ENCODE results near the gene TP53INP2.
A peak's percentile ranks its signal among the peaks of the same experiment; 100 is the strongest.

The TP53INP2 gene

DNA sequence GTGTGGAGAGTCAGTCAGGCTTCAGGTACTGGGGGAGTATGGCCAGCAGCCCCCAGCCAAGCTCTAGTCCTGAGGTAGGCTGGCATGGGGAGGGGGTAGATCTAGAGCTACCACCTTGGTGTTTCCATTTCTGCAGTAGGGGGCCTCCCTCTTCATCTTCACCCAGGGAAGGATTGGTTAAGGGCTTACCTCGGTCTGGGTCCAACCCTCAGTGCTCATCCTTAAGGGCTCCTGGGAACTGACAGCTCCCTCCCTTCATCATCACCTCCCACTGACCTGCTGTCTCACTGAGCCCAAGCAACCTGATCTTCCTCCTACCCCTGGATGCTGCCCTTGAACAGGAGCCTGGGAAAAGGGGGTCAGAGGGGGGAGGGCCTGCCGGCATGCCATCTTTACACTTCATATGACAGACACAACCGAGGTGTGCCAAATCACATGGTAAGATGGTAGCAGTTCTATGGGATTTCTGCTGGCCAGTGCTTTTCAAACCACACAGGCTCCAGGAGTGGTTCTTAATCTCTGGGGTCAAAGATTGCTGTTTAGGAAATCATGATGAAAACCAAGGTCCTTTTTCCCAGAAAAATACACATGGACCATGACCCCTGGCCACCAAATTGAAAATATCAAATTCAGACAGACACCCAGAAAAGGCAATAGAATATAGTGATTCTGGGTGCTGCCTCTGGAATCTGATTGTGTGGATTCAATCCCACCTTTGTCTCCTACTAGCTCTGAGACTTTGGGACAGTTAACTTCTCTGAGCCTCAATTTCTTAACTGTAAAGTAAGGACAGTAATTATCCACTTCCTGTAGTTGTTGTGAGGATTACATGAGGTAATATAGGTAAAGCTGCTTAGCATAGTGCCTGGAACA is 3.0 kb downstream of the TP53INP2 start:
- Histone ChIP-seq H3K56ac (ENCODE audit: low read length) (no peak overlapping the region), H3K79me1 (ENCODE audit: low read length) (no peaks in the 10 kb centered on the region), H4K5ac (ENCODE audit: low read length) (no peak overlapping the region), H3K4me2 (ENCODE audit: low read length) (no peak overlapping the region), H2BK15ac (replicated peaks; ENCODE audit: low read depth) (no peak overlapping the region), H3K4me1 (ENCODE audit: control insufficient read depth, low read depth, low read length) (no peaks in the 10 kb centered on the region), H3K23ac (ENCODE audit: low read length) (no peak overlapping the region), H3K4me3 (ENCODE audit: low read length) (no peak overlapping the region), H3K27me3 (ENCODE audit: insufficient read depth, low read length, poor library complexity) (peaks cover 4% of the 10 kb centered on the region), H2BK5ac (ENCODE audit: low read length) (no peak overlapping the region), H2AK5ac (ENCODE audit: low read length) (no peak overlapping the region), H3K4ac (ENCODE audit: low read depth, low read length) (no peak overlapping the region), H2BK120ac (ENCODE audit: low read depth, low read length) (no peak overlapping the region), H3K27ac (ENCODE audit: low read depth, low read length) (no peak overlapping the region), H3K79me2 (ENCODE audit: control insufficient read depth, insufficient read depth, low read length) (no peaks in the 10 kb centered on the region), H3K36me3 (ENCODE audit: control insufficient read depth, insufficient read depth, low read length) (no peaks in the 10 kb centered on the region), H3K18ac (ENCODE audit: low read length) (no peak overlapping the region), H4K8ac (ENCODE audit: low read depth, low read length) (no peak overlapping the region), H3K9ac (ENCODE audit: low read length) (no peak overlapping the region)
- no peak for DNase-seq
- WGBS (ENCODE audit: extremely low coverage, insufficient coverage, low lambda C conversion rate): no CpG with 5 or more reads among the region's 3 CpGs

DNA sequence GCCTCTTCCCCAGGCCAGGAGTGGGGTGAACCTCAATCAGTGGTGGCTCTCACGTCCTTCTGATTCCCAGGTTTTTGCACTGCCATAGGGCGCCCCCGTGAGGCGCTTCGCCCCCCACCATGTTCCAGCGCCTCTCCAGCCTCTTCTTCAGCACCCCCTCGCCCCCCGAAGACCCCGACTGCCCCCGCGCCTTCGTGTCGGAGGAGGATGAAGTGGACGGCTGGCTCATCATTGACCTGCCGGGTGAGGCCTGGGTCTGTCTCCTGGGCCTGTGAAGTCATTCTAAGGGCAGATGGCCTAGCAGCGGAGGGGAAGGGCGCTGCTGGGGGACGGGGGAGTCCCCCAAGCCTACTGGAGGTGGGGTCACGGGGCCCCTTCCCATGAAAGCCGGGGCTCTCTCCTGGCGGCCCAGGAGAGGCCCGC is 4.5 kb downstream of the TP53INP2 start:
- no peak overlapping the region for H4K8ac ChIP-seq (ENCODE audit: low read depth, low read length)
- no peak overlapping the region for H4K5ac ChIP-seq (ENCODE audit: low read length)
- H2BK5ac ChIP-seq (ENCODE audit: low read length): no peak overlapping the region
- no peak overlapping the region for H3K27ac ChIP-seq (ENCODE audit: low read depth, low read length)
- H3K56ac ChIP-seq (ENCODE audit: low read length): peak overlapping the region; percentile 93
- peak overlapping the region; percentile 86 for H3K4me2 ChIP-seq (ENCODE audit: low read length)
- H2BK120ac ChIP-seq (ENCODE audit: low read depth, low read length): no peak overlapping the region
- peak overlapping the region; percentile 82 for H3K9ac ChIP-seq (ENCODE audit: low read length)
- no peak overlapping the region for H3K23ac ChIP-seq (ENCODE audit: low read length)
- DNase-seq: peak; percentile 45
- no peak overlapping the region for H3K18ac ChIP-seq (ENCODE audit: low read length)
- no CpG with 5 or more reads among the region's 22 CpGs for WGBS (ENCODE audit: extremely low coverage, insufficient coverage, low lambda C conversion rate)
- no peaks in the 10 kb centered on the region for H3K4me1 ChIP-seq (ENCODE audit: control insufficient read depth, low read depth, low read length)
- no peaks in the 10 kb centered on the region for H3K79me2 ChIP-seq (ENCODE audit: control insufficient read depth, insufficient read depth, low read length)
- no peak overlapping the region for H2BK15ac ChIP-seq (replicated peaks; ENCODE audit: low read depth)
- peak overlapping the region; percentile 16 for H3K4me3 ChIP-seq (ENCODE audit: low read length)
- H3K4ac ChIP-seq (ENCODE audit: low read depth, low read length): no peak overlapping the region
- H3K36me3 ChIP-seq (ENCODE audit: control insufficient read depth, insufficient read depth, low read length): no peaks in the 10 kb centered on the region
- H3K79me1 ChIP-seq (ENCODE audit: low read length): no peaks in the 10 kb centered on the region
- peaks cover 4% of the 10 kb centered on the region for H3K27me3 ChIP-seq (ENCODE audit: insufficient read depth, low read length, poor library complexity)
- H2AK5ac ChIP-seq (ENCODE audit: low read length): no peak overlapping the region

DNA sequence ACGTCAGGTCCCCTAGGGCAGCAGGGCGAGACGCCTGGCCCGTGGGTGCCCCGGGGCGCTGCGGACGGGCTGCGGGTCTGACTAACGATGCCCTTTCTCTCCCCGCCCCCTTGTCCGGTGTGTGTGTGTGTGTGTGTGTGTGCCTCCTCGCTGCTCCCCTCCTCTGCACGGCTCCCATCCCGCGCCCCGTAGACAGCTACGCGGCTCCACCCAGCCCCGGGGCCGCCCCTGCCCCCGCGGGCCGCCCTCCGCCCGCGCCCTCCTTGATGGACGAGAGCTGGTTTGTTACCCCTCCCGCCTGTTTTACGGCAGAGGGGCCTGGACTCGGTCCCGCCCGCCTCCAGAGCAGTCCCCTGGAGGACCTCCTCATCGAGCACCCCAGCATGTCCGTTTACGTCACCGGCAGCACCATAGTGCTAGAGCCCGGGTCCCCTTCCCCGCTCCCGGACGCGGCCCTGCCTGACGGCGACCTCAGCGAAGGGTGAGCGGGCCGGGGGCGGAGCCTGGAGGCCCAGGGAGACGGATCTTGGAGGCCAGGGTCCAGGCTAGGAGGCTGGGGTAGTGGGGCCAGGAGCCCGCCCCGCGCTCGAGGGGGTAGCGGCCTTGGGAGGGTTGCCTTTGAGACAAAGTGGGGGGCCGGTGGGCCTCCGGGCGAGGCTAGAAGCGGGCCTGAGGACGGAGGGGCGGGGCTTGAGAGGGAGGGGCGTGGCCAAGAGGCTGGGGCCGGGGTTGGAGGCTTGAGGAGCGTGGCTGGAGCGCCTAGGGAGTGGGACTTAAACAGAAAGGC is 5.1 kb downstream of the TP53INP2 start:
- H2BK15ac ChIP-seq (replicated peaks; ENCODE audit: low read depth): no peak overlapping the region
- no peaks in the 10 kb centered on the region for H3K4me1 ChIP-seq (ENCODE audit: control insufficient read depth, low read depth, low read length)
- no peak overlapping the region for H2AK5ac ChIP-seq (ENCODE audit: low read length)
- H3K56ac ChIP-seq (ENCODE audit: low read length): peak overlapping the region; percentile 93
- no peaks in the 10 kb centered on the region for H3K36me3 ChIP-seq (ENCODE audit: control insufficient read depth, insufficient read depth, low read length)
- WGBS (ENCODE audit: extremely low coverage, insufficient coverage, low lambda C conversion rate): no CpG with 5 or more reads among the region's 64 CpGs
- peak overlapping the region; percentile 82 for H3K9ac ChIP-seq (ENCODE audit: low read length)
- no peaks in the 10 kb centered on the region for H3K79me2 ChIP-seq (ENCODE audit: control insufficient read depth, insufficient read depth, low read length)
- no peak overlapping the region for H3K23ac ChIP-seq (ENCODE audit: low read length)
- H3K79me1 ChIP-seq (ENCODE audit: low read length): no peaks in the 10 kb centered on the region
- H3K27ac ChIP-seq (ENCODE audit: low read depth, low read length): no peak overlapping the region
- H3K4ac ChIP-seq (ENCODE audit: low read depth, low read length): no peak overlapping the region
- no peak overlapping the region for H2BK5ac ChIP-seq (ENCODE audit: low read length)
- H3K4me3 ChIP-seq (ENCODE audit: low read length): peak overlapping the region; percentile 59
- H2BK120ac ChIP-seq (ENCODE audit: low read depth, low read length): no peak overlapping the region
- no peak overlapping the region for H4K5ac ChIP-seq (ENCODE audit: low read length)
- no peak overlapping the region for H4K8ac ChIP-seq (ENCODE audit: low read depth, low read length)
- H3K18ac ChIP-seq (ENCODE audit: low read length): no peak overlapping the region
- peak; percentile 72 for DNase-seq
- peak overlapping the region; percentile 90 for H3K4me2 ChIP-seq (ENCODE audit: low read length)
- peaks cover 4% of the 10 kb centered on the region for H3K27me3 ChIP-seq (ENCODE audit: insufficient read depth, low read length, poor library complexity)

DNA sequence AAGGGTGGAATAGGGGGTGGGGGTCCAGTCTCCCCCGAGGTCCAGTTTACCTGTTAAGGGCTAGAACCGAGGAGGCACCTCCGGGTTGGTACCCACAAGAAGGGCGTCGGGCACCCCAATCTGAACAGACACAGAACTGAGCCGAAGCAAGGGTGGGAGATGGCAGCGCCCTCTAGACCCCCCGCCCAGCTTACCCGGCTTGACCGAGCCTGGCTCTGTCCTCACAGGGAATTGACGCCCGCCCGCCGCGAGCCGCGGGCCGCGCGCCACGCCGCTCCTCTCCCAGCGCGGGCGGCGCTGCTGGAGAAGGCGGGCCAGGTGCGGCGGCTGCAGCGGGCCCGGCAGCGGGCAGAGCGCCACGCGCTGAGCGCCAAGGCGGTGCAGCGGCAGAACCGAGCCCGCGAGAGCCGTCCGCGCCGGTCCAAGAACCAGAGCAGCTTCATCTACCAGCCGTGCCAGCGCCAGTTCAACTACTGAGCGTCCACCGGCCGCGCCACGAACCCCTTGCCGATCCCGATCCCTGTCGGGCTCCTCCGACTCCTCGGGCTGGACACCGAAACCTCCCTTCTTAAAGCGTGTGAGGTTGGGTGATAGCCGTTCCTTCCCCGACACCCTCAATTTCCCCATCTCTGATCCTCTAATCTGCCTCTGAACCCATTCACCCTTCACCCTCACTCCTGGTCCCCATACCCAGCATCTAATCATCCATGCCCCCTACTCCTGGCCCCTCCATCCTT is 5.9 kb downstream of the TP53INP2 start:
- Histone ChIP-seq H3K4me2 (ENCODE audit: low read length) (peak overlapping the region; percentile 90), H3K36me3 (ENCODE audit: control insufficient read depth, insufficient read depth, low read length) (no peaks in the 10 kb centered on the region), H4K8ac (ENCODE audit: low read depth, low read length) (no peak overlapping the region), H3K9ac (ENCODE audit: low read length) (peak overlapping the region; percentile 57), H3K23ac (ENCODE audit: low read length) (no peak overlapping the region), H3K56ac (ENCODE audit: low read length) (peak overlapping the region; percentile 93), H4K5ac (ENCODE audit: low read length) (no peak overlapping the region), H3K4me3 (ENCODE audit: low read length) (peak overlapping the region; percentile 44), H2AK5ac (ENCODE audit: low read length) (no peak overlapping the region), H2BK5ac (ENCODE audit: low read length) (no peak overlapping the region), H2BK15ac (replicated peaks; ENCODE audit: low read depth) (no peak overlapping the region), H3K79me2 (ENCODE audit: control insufficient read depth, insufficient read depth, low read length) (no peaks in the 10 kb centered on the region), H3K79me1 (ENCODE audit: low read length) (no peaks in the 10 kb centered on the region), H3K4ac (ENCODE audit: low read depth, low read length) (no peak overlapping the region), H3K4me1 (ENCODE audit: control insufficient read depth, low read depth, low read length) (no peaks in the 10 kb centered on the region), H3K27ac (ENCODE audit: low read depth, low read length) (no peak overlapping the region), H3K27me3 (ENCODE audit: insufficient read depth, low read length, poor library complexity) (peaks cover 4% of the 10 kb centered on the region), H3K18ac (ENCODE audit: low read length) (no peak overlapping the region), H2BK120ac (ENCODE audit: low read depth, low read length) (no peak overlapping the region)
- peak; percentile 70 for DNase-seq
- no CpG with 5 or more reads among the region's 61 CpGs for WGBS (ENCODE audit: extremely low coverage, insufficient coverage, low lambda C conversion rate)

DNA sequence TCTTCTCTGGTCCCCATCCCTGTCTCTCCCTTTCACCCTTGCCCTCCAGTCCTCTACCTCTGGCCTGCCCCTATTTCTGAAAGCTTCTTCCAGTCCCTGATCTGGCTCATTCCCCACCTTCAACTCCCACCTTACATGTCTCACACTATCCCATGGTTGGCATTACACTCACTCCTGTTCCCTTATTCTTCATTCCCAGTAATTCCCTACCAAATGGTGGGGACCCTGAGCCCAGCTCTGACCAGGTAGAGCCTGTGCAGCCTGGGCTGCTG is 6.4 kb downstream of the TP53INP2 start:
- no peak overlapping the region for H3K4me2 ChIP-seq (ENCODE audit: low read length)
- H3K56ac ChIP-seq (ENCODE audit: low read length): no peak overlapping the region
- no peaks in the 10 kb centered on the region for H3K79me1 ChIP-seq (ENCODE audit: low read length)
- DNase-seq: no peak
- H3K27ac ChIP-seq (ENCODE audit: low read depth, low read length): no peak overlapping the region
- no peak overlapping the region for H2BK120ac ChIP-seq (ENCODE audit: low read depth, low read length)
- H3K4ac ChIP-seq (ENCODE audit: low read depth, low read length): no peak overlapping the region
- no peak overlapping the region for H3K23ac ChIP-seq (ENCODE audit: low read length)
- no peaks in the 10 kb centered on the region for H3K4me1 ChIP-seq (ENCODE audit: control insufficient read depth, low read depth, low read length)
- no peak overlapping the region for H3K9ac ChIP-seq (ENCODE audit: low read length)
- H3K79me2 ChIP-seq (ENCODE audit: control insufficient read depth, insufficient read depth, low read length): no peaks in the 10 kb centered on the region
- no peak overlapping the region for H3K18ac ChIP-seq (ENCODE audit: low read length)
- H2AK5ac ChIP-seq (ENCODE audit: low read length): no peak overlapping the region
- no peak overlapping the region for H3K4me3 ChIP-seq (ENCODE audit: low read length)
- H4K8ac ChIP-seq (ENCODE audit: low read depth, low read length): no peak overlapping the region
- no peak overlapping the region for H2BK15ac ChIP-seq (replicated peaks; ENCODE audit: low read depth)
- H4K5ac ChIP-seq (ENCODE audit: low read length): no peak overlapping the region
- no peaks in the 10 kb centered on the region for H3K36me3 ChIP-seq (ENCODE audit: control insufficient read depth, insufficient read depth, low read length)
- H2BK5ac ChIP-seq (ENCODE audit: low read length): no peak overlapping the region
- H3K27me3 ChIP-seq (ENCODE audit: insufficient read depth, low read length, poor library complexity): peaks cover 4% of the 10 kb centered on the region
